ENCODE data around the gene OTUD7B.

DNA sequence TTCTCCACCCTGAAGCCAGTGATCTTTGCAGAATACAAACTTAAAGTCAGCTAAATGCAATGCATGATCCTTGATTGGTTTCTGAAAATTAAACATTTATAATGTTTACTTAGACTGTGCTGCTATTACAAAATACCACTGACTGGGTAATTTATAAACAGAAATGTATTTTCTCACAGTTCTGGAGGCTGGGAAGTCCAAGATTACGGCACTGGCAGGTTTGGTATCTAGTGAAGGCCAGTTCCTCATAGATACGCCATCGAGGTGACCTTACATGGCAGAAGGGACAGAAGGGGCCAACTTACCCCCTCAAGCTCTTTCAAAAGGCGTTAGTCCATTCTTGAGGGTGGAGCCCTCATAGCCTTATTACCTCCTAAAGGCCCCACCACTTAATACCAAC is 114.0 kb downstream of the OTUD7B start:
- TF ChIP-seq CTCF (IDR thresholded peaks at IDR 0.05) (no peak), EZH2 (IDR thresholded peaks at IDR 0.05; ENCODE audit: borderline replicate concordance, insufficient read depth, low read depth, low read length, poor library complexity, severe bottlenecking) (no peak)

Data from B cell (primary cell).